ENCODE results near the gene IQGAP2.

Gene IQGAP2

DNA sequence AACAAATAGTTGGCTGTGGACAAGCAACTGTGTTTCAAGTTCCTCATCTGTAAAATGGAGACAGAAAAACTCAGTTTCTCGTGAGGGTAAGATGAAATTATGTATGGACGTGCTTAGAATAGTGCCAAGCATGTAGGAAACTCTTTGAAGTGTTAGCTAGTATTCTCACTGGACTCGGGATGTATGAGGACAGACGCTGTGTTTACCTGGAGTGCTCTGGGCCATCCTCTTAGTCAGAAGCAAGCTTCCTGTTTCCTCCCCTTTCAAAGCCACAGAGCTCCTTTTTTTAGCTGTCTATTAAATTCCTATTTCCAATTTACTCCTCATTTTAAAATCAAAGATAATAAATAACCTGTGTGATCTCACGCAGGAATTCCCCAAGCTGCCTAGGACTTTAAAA is 23.8 kb upstream of the IQGAP2 start:
- H3K4me3 ChIP-seq (ENCODE audit: low read length, poor library complexity, severe bottlenecking), result no peak overlapping the region
- no peak overlapping the region for H3K4me2 ChIP-seq (ENCODE audit: low read depth, low read length, poor library complexity, severe bottlenecking)
- H2AFZ ChIP-seq (ENCODE audit: low read length), result no peak overlapping the region
- no peaks in the 10 kb centered on the region for H3K9me3 ChIP-seq (ENCODE audit: insufficient read depth, low read depth, low read length)
- no peaks in the 10 kb centered on the region for H3F3A ChIP-seq (ENCODE audit: low read depth)
- H4K20me1 ChIP-seq (ENCODE audit: insufficient read depth, low read length, poor library complexity, severe bottlenecking), result no peaks in the 10 kb centered on the region
- H3K36me3 ChIP-seq (ENCODE audit: insufficient read depth, low read length), result no peaks in the 10 kb centered on the region
- peaks cover 23% of the 10 kb centered on the region for H3K4me1 ChIP-seq (ENCODE audit: insufficient read depth, low read length, poor library complexity, severe bottlenecking)
- no peaks in the 10 kb centered on the region for H3K79me2 ChIP-seq (ENCODE audit: insufficient read depth, low read length)
- no peaks in the 10 kb centered on the region for H3K27me3 ChIP-seq (ENCODE audit: insufficient read depth, low read length, poor library complexity, severe bottlenecking)
- TF ChIP-seq, protein P1, sequence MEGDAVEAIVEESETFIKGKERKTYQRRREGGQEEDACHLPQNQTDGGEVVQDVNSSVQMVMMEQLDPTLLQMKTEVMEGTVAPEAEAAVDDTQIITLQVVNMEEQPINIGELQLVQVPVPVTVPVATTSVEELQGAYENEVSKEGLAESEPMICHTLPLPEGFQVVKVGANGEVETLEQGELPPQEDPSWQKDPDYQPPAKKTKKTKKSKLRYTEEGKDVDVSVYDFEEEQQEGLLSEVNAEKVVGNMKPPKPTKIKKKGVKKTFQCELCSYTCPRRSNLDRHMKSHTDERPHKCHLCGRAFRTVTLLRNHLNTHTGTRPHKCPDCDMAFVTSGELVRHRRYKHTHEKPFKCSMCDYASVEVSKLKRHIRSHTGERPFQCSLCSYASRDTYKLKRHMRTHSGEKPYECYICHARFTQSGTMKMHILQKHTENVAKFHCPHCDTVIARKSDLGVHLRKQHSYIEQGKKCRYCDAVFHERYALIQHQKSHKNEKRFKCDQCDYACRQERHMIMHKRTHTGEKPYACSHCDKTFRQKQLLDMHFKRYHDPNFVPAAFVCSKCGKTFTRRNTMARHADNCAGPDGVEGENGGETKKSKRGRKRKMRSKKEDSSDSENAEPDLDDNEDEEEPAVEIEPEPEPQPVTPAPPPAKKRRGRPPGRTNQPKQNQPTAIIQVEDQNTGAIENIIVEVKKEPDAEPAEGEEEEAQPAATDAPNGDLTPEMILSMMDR (conservative IDR thresholded peaks at IDR 0.05; ENCODE audit: low read length), result no peak
- no peak for TF ChIP-seq EZH2phosphoT487 (IDR thresholded peaks at IDR 0.05; ENCODE audit: borderline replicate concordance)
- H3K9ac ChIP-seq (ENCODE audit: low read depth, low read length, poor library complexity, severe bottlenecking), result no peak overlapping the region
- no peaks in the 10 kb centered on the region for H3K9me2 ChIP-seq (replicated peaks; ENCODE audit: low read depth, low read length)

DNA sequence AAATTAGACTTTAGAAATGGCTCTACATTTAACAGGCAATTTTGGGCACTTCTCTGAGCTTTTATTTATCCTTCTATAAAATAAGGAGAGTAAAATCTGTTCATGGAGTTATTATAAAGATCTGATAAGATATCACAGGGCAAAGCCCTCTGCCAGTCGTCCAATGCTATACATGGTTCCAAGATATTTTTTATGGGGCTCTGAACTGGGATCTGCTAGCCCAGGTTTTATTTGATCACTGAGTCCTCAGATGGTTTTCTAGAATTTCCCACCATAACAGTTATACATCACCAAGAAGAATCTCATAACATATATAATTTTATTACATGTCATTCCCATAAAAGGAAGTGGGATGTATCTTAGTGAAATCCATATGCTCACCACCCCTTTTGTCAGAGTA is 23.2 kb upstream of the IQGAP2 start:
- Histone ChIP-seq H3K79me2 (ENCODE audit: insufficient read depth, low read length) (no peaks in the 10 kb centered on the region), H2AFZ (ENCODE audit: low read length) (no peak overlapping the region), H3K9me2 (replicated peaks; ENCODE audit: low read depth, low read length) (no peaks in the 10 kb centered on the region), H3K4me3 (ENCODE audit: low read length, poor library complexity, severe bottlenecking) (no peak overlapping the region), H3K9ac (ENCODE audit: low read depth, low read length, poor library complexity, severe bottlenecking) (no peak overlapping the region), H4K20me1 (ENCODE audit: insufficient read depth, low read length, poor library complexity, severe bottlenecking) (no peaks in the 10 kb centered on the region), H3F3A (ENCODE audit: low read depth) (no peaks in the 10 kb centered on the region), H3K4me2 (ENCODE audit: low read depth, low read length, poor library complexity, severe bottlenecking) (no peak overlapping the region), H3K27me3 (ENCODE audit: insufficient read depth, low read length, poor library complexity, severe bottlenecking) (no peaks in the 10 kb centered on the region), H3K4me1 (ENCODE audit: insufficient read depth, low read length, poor library complexity, severe bottlenecking) (peaks cover 29% of the 10 kb centered on the region), H3K9me3 (ENCODE audit: insufficient read depth, low read depth, low read length) (no peaks in the 10 kb centered on the region), H3K36me3 (ENCODE audit: insufficient read depth, low read length) (no peaks in the 10 kb centered on the region)
- TF ChIP-seq, protein P1 (conservative IDR thresholded peaks at IDR 0.05; ENCODE audit: low read length), result no peak
- TF ChIP-seq EZH2phosphoT487 (IDR thresholded peaks at IDR 0.05; ENCODE audit: borderline replicate concordance), result no peak

DNA sequence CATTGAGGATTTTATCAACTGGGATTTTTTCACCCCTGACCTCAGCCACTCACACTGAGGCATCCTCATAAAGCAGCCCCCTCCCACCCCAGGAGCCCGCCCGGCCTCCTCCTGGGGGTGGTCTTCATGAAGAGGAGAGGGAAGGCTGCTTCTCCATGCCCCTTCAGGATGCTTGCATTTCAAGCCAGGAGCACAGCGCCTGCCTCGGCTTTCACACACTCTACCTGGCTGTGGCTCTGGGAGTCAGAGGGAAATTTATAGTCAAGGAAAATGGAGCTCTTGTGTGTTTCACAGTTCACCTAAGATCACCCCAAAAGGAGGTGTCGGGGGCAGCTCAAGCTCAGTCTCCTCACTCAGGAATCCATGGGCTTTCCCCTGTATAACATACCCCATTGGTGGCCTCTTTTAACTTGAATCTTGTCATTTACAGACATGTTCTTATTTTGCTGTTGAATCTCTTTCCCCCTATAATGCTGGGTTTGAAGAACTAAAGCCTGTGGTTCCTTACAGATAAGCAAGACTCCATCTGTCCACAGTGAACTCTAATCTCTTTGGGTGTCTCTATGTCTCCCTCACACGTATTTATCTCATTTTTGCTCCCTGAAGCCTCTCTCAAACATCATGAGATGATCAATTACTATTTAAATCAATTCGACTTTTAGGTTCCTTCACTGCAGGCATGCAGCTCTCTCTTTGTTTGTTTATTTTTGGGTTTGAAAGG is 22.6 kb upstream of the IQGAP2 start:
- H3K4me2 ChIP-seq (ENCODE audit: low read depth, low read length, poor library complexity, severe bottlenecking), result no peak overlapping the region
- peaks cover 33% of the 10 kb centered on the region for H3K4me1 ChIP-seq (ENCODE audit: insufficient read depth, low read length, poor library complexity, severe bottlenecking)
- H3F3A ChIP-seq (ENCODE audit: low read depth), result no peaks in the 10 kb centered on the region
- no peak for TF ChIP-seq EZH2phosphoT487 (IDR thresholded peaks at IDR 0.05; ENCODE audit: borderline replicate concordance)
- TF ChIP-seq, protein P1 (conservative IDR thresholded peaks at IDR 0.05; ENCODE audit: low read length), result no peak
- H3K27me3 ChIP-seq (ENCODE audit: insufficient read depth, low read length, poor library complexity, severe bottlenecking), result no peaks in the 10 kb centered on the region
- H2AFZ ChIP-seq (ENCODE audit: low read length), result no peak overlapping the region
- H4K20me1 ChIP-seq (ENCODE audit: insufficient read depth, low read length, poor library complexity, severe bottlenecking), result no peaks in the 10 kb centered on the region
- no peaks in the 10 kb centered on the region for H3K9me3 ChIP-seq (ENCODE audit: insufficient read depth, low read depth, low read length)
- H3K9ac ChIP-seq (ENCODE audit: low read depth, low read length, poor library complexity, severe bottlenecking), result no peak overlapping the region
- no peak overlapping the region for H3K4me3 ChIP-seq (ENCODE audit: low read length, poor library complexity, severe bottlenecking)
- H3K79me2 ChIP-seq (ENCODE audit: insufficient read depth, low read length), result no peaks in the 10 kb centered on the region
- H3K36me3 ChIP-seq (ENCODE audit: insufficient read depth, low read length), result no peaks in the 10 kb centered on the region
- no peaks in the 10 kb centered on the region for H3K9me2 ChIP-seq (replicated peaks; ENCODE audit: low read depth, low read length)
